ENCODE measurements around the gene CCDC90B.

- TF ChIP-seq FOXK2 (IDR thresholded peaks at IDR 0.05): no peak
- TF ChIP-seq ZNF384 (IDR thresholded peaks at IDR 0.05): no peak
- TF ChIP-seq ELF4 (IDR thresholded peaks at IDR 0.05): no peak
- no peak for TF ChIP-seq BHLHE40 (IDR thresholded peaks at IDR 0.05; ENCODE audit: borderline replicate concordance)
- no peak for TF ChIP-seq SP1 (IDR thresholded peaks at IDR 0.05)
- no peak for TF ChIP-seq FOXM1 (IDR thresholded peaks at IDR 0.05; ENCODE audit: borderline replicate concordance)
- no peak for TF ChIP-seq LEF1 (IDR thresholded peaks at IDR 0.05; ENCODE audit: borderline replicate concordance)
- TF ChIP-seq TARDBP (IDR thresholded peaks at IDR 0.05): no peak
- no peak for TF ChIP-seq ARNT (IDR thresholded peaks at IDR 0.05)
- TF ChIP-seq, protein P1, sequence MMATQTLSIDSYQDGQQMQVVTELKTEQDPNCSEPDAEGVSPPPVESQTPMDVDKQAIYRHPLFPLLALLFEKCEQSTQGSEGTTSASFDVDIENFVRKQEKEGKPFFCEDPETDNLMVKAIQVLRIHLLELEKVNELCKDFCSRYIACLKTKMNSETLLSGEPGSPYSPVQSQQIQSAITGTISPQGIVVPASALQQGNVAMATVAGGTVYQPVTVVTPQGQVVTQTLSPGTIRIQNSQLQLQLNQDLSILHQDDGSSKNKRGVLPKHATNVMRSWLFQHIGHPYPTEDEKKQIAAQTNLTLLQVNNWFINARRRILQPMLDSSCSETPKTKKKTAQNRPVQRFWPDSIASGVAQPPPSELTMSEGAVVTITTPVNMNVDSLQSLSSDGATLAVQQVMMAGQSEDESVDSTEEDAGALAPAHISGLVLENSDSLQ (IDR thresholded peaks at IDR 0.05): no peak
- TF ChIP-seq FOXA1 (IDR thresholded peaks at IDR 0.05): no peak
- TF ChIP-seq NFRKB (IDR thresholded peaks at IDR 0.05): no peak
These were observed 10.1 kb downstream of the CCDC90B start for GRCh38 chr11:83275888-83276641.

All from HEK293T (cell line).